Adipocyte (in vitro differentiated cells): Measurements from ENCODE around the gene COPZ1.

Experiments used
- DNase-seq: peaks from one replicate; pipeline ENCODE4 v3.0.0-alpha.2; 2015; ENCODE audit warnings: low read depth
- H3K27me3 ChIP-seq: replicated peaks from 2 replicates; pipeline ENCODE4 v1.7.0; 2013; ENCODE audit warnings: mild to moderate bottlenecking, low read length, moderate library complexity; ENCODE audit not compliant: control insufficient read depth, insufficient read depth
- H3K36me3 ChIP-seq: 2 replicates; pipeline ENCODE4 v1.7.0; 2013; ENCODE audit warnings: low read length, mild to moderate bottlenecking, moderate library complexity; ENCODE audit not compliant: control insufficient read depth, insufficient read depth, severe bottlenecking
- H3K4me1 ChIP-seq: 2 replicates; pipeline ENCODE4 v1.7.0; 2013; ENCODE audit warnings: mild to moderate bottlenecking, low read length, moderate library complexity; ENCODE audit not compliant: control insufficient read depth, insufficient read depth
- H3K4me3 ChIP-seq: 2 replicates; pipeline ENCODE4 v1.7.0; 2013; ENCODE audit warnings: mild to moderate bottlenecking, low read length, moderate library complexity
- H3K9ac ChIP-seq: 2 replicates; pipeline ENCODE4 v1.7.0; 2013; ENCODE audit warnings: mild to moderate bottlenecking, low read length, moderate library complexity
- H3K9me3 ChIP-seq: 2 replicates; pipeline ENCODE4 v1.7.0; 2013; ENCODE audit warnings: mild to moderate bottlenecking, low read length, moderate library complexity; ENCODE audit not compliant: control insufficient read depth

The COPZ1 gene

DNA sequence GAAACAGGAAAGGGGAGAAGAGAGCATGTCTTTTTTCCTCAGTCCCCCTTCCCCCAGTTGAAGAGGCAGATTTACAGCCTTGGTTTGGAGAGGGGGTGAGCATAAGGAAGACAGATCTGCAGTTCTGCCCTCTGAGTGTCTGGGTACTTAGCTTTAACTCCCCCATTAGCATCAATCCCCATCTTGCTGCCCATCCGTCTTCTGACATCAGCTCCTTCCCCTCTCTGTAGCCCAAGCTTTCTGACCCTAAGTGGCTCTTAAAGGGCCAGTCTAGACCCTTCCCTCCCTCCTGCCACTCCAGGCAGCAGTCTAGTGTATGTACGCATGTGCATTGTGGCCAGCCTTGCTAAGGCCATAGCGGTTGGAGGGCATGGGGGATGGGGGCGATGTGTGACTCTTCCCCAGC, 32.0 kb downstream of the COPZ1 start:
- Histone ChIP-seq H3K27me3 (no peaks in the 10 kb centered on the region), H3K36me3 (no peaks in the 10 kb centered on the region), H3K9ac (no peak overlapping the region), H3K9me3 (no peaks in the 10 kb centered on the region), H3K4me3 (no peak overlapping the region), H3K4me1 (peaks cover 56% of the 10 kb centered on the region)
- DNase-seq: no peak

- no peak for DNase-seq
- no peak overlapping the region for H3K4me3 ChIP-seq
These were observed 32.7 kb downstream of the COPZ1 start for GRCh38 chr12:54357506-54358190.

DNA sequence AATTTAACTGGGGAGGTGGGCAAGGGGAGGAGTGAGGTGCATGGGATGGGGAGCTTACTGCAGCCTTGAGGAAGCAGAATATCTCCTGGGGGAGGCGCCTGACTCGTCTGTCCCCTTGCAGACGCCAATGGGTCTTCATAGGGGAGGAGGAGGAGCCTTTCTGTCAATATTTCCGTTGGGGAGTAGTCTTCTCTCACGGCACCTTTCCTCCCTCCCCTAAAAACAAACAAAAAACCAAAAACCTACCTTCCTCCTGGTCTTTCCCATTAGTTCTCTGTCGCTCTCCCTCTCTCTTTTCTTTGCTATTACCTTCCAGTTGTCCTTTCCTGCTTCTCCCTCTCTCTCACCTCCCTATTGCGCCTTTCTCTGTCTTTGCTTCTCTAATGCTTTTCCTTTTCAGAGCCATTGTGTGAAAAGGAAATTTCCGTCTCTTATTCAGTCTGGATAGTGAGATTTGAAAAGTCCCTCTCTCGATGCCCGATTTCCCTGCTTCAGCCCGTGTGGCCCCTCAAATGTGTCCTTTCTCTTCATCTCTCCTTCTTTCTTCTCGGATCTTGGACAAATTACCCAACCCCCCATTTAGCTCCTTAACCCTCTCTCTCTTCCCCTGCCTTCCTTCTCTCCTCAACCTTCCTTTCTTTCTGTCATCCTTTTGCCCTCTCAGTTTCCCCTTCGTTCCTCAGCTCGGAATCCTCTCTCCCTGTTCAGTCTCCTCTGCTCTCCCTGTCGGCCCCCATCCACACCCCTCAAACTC, 33.4 kb downstream of the COPZ1 start:
- Histone ChIP-seq H3K4me1 (peaks cover 42% of the 10 kb centered on the region), H3K9me3 (no peaks in the 10 kb centered on the region), H3K36me3 (no peaks in the 10 kb centered on the region), H3K27me3 (no peaks in the 10 kb centered on the region), H3K9ac (peak overlapping the region; percentile 88), H3K4me3 (peak overlapping the region; percentile 86)
- peak; percentile 52 for DNase-seq

More at GRCh38 chr12:54357506-54358190, 32.7 kb downstream of the COPZ1 start:
- Histone ChIP-seq H3K4me1 (peaks cover 49% of the 10 kb centered on the region), H3K9me3 (no peaks in the 10 kb centered on the region), H3K36me3 (no peaks in the 10 kb centered on the region), H3K9ac (no peak overlapping the region), H3K27me3 (no peaks in the 10 kb centered on the region)

- peak; percentile 99 for DNase-seq
- peak overlapping the region; percentile 88 for H3K9ac ChIP-seq
- peaks cover 38% of the 10 kb centered on the region for H3K4me1 ChIP-seq
- no peaks in the 10 kb centered on the region for H3K9me3 ChIP-seq
- H3K36me3 ChIP-seq: no peaks in the 10 kb centered on the region
- no peaks in the 10 kb centered on the region for H3K27me3 ChIP-seq
- H3K4me3 ChIP-seq: peak overlapping the region; percentile 86
These were observed 34.2 kb downstream of the COPZ1 start for GRCh38 chr12:54358945-54359761.

DNA sequence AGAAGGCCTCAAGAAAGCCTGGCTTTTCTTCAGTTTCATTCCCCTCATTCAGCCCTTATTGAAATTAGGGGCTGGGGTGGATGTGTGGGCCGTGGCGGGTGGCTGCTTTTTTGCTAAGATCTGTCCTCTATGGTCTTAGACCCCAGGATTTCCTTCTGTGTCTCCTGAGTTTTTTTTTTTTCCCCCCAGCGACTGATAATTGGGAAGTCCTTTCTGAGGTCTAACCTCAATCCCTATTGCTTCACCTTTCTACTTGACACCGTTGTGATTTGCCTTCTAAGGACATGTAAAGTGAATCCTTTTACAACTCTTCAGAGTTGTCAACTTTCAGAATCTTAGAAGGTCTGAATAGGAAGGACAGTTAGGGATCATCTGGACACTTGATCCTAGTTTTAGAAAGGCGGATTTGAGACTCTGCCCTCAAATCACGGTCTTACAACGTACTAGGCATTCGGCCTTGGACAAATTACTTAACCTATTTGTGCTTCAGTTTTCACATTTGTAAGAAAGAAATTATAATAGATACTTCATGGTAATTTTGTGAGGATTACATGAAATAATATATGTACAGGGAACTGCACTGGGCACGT, 34.9 kb downstream of the COPZ1 start:
- peak overlapping the region; percentile 83 for H3K9ac ChIP-seq
- H3K36me3 ChIP-seq: no peaks in the 10 kb centered on the region
- H3K27me3 ChIP-seq: no peaks in the 10 kb centered on the region
- peaks cover 38% of the 10 kb centered on the region for H3K4me1 ChIP-seq
- DNase-seq: no peak
- H3K9me3 ChIP-seq: no peaks in the 10 kb centered on the region
- peak overlapping the region; percentile 86 for H3K4me3 ChIP-seq

DNA sequence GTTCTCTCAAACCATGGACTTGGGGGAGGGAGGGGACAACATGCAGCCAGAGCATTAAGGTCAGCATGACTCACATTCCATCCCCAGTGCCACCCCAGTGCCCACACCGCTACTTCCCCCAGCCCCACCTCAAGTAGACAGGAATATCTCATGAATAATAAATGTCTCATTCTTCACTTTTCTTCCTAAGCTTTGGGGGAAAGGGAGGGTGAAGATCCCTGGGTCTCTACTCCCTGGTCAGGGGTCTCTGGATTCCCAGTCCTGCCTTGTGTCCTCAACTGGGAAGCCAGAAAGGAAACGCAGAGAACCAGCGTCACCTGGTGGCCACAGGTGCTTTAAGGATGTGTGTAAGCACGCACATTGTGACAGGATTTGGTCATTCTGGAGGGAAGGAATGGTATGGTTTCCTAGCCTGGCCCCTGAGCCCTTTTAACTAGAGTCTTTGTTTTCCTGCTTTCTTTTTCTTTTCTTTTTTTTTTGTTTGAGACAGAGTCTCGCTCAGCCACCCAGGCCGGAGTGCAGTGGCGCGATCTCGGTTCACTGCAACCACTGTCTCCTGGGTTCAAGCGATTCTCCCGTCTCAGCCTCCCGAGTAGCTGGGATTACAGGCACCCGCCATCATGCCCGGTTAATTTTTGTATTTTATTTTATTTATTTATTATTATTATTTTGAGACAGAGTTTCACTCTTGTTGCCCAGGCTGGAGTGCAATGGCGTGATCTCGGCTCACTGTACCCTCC, 36.0 kb downstream of the COPZ1 start:
- H3K36me3 ChIP-seq: no peaks in the 10 kb centered on the region
- peak; percentile 73 for DNase-seq
- H3K4me3 ChIP-seq: no peak overlapping the region
- H3K27me3 ChIP-seq: no peaks in the 10 kb centered on the region
- H3K9ac ChIP-seq: no peak overlapping the region
- no peaks in the 10 kb centered on the region for H3K9me3 ChIP-seq
- peaks cover 38% of the 10 kb centered on the region for H3K4me1 ChIP-seq

GRCh38 chr12:54363047-54363446, 38.1 kb downstream of the COPZ1 start:
- Histone ChIP-seq H3K4me1 (peaks cover 22% of the 10 kb centered on the region), H3K9me3 (no peaks in the 10 kb centered on the region), H3K4me3 (no peak overlapping the region), H3K27me3 (no peaks in the 10 kb centered on the region), H3K9ac (no peak overlapping the region), H3K36me3 (no peaks in the 10 kb centered on the region)
- no peak for DNase-seq

DNA sequence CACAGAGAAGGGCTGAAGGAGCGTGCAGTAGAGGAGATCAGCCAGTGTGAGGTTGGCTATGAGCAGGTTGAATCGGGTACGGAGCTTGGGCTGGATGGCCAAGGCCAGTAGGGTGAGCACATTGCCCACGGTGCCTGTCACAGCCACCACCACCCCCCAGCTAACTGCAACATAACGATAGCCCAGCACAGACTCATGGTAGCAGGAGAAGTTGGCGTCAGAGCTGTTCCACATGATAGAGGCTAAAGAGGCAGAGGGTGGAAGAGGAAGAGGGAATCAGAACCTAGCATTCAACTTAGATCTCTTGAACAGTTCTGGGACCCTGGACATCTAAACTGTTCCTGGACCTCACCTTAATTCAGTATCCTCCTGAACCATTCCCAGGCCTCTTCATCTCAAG, 38.7 kb downstream of the COPZ1 start:
- H3K4me1 ChIP-seq: peaks cover 21% of the 10 kb centered on the region
- H3K9ac ChIP-seq: no peak overlapping the region
- H3K9me3 ChIP-seq: no peaks in the 10 kb centered on the region
- no peaks in the 10 kb centered on the region for H3K36me3 ChIP-seq
- no peak for DNase-seq
- no peaks in the 10 kb centered on the region for H3K27me3 ChIP-seq
- no peak overlapping the region for H3K4me3 ChIP-seq

DNA sequence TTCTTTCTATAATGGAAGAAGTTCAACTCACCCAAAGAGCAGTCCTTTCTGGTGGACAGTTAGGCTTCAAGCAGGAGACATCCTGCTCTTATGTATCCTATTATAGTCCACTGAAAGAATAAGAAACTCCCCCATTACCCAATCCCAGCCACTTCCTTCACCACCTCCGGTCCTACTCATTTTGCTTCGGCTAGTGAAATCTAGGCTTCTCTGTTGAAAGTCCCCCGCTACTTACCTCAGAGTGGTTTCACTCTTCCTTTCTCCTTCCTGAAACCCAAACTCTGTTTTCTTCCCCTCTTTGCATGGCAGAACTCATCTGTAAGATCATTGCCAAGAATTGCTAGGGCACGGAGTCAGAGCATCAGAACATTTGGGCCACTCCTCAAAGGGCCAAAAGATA, 39.5 kb downstream of the COPZ1 start, which contains the start of gene GPR84:
Gene GPR84, minus strand, starts transcription at position 74 of the 400 bp plus-strand sequence. CDS start 635 bp downstream, outside the sequence.
- Histone ChIP-seq H3K4me3 (no peak within 1 kb of the TSS), H3K9me3 (no peaks in the 10 kb centered on the region), H3K36me3 (no peaks in the 10 kb centered on the region), H3K9ac (no peak within 1 kb of the TSS), H3K4me1 (peaks cover 25% of the 10 kb centered on the region), H3K27me3 (no peaks in the 10 kb centered on the region)
- no peak for DNase-seq

DNA sequence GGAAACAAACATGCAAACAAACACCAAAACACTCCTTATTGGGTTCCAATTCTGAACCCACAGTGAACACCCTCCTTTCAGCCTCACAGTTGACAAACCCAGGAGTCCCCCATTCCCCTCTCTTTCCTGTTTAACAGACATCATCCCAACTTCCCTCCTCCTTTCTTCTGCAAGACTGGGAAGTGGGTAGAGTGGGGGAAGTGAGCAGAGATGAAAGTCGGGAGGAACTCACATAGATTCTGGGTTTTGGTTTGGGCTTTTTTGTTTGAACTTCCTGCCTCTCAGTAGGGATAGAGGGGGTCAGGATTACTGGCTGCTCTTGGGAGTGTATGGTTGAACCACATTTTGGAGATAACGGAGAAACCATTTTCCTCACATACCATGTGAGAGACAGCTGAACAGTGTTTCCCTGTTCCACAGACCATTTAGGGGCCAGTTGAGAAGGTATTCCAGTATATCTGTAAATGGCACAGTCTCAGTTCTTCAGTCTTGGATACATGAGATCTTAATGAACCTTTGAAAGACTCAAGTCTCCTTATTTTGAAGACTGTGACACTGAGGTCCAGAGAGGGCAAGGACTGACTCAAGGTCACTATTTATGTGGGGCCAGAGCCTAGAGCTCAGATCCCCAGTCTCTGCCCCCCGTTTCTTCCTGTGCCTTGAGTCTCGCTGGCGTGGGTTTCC, 43.2 kb downstream of the COPZ1 start:
- Histone ChIP-seq H3K4me1 (peaks cover 31% of the 10 kb centered on the region), H3K27me3 (no peaks in the 10 kb centered on the region), H3K9me3 (no peaks in the 10 kb centered on the region), H3K4me3 (no peak overlapping the region), H3K9ac (peak overlapping the region; percentile 78), H3K36me3 (peaks cover 3% of the 10 kb centered on the region)
- no peak for DNase-seq
